GM12891 (cell line): ENCODE data around the gene ANKRD13B.

Experiments used
- POLR2A ChIP-seq: IDR thresholded peaks from 2 replicates; pipeline ENCODE4 v1.6.1; 2011; ENCODE audit warnings: low read depth, low read length, control low read depth
- POLR2AphosphoS5 ChIP-seq: IDR thresholded peaks from 2 replicates; pipeline ENCODE4 v1.6.1; 2011; ENCODE audit warnings: low read depth, low read length, control low read depth
- TAF1 ChIP-seq: IDR thresholded peaks from 2 replicates; pipeline ENCODE4 v1.6.1; 2011; ENCODE audit warnings: low read depth, low read length, control low read depth

GRCh38 chr17:29612404-29613280 lies 19.7 kb downstream of the ANKRD13B start:
- no peak for TF ChIP-seq TAF1
- no peak for TF ChIP-seq POLR2AphosphoS5
- no peak for TF ChIP-seq POLR2A
